PC-3 (cell line): ENCODE data around the gene ZNF365. TPM values are rescaled to one million over a fixed set of nuclear protein-coding genes. Genes with fewer than 3 reads are reported as not detected.
"Not testable (repeated sequence)": the region's sequence is repeated elsewhere in the genome, so short reads cannot be mapped to it uniquely, and the experiment has no call there.

Experiments
- ATAC-seq: fragments of 200-7000 bp; cut with Tn5 transposase; 2 replicates; pipeline ENCODE4 v1.9.1; 2020; ENCODE audit warnings: mild to moderate bottlenecking, moderate library complexity
- BruUV-seq: library from RNA; stranded (reverse); fragments of 400-500 nt; replicated peaks from 2 replicates; lab custom pipeline; 2021; lab: Mats Ljungman, UMichigan
- CTCF ChIA-PET: fragments of 300-600 bp; sonication (Branson Sonifier 250); formaldehyde crosslinking; loops from one replicate; lab custom pipeline; 2022; ENCODE audit warnings: antibody characterized with exemption; lab: Charles Lee
- POLR2A ChIA-PET: fragments of 300-600 bp; sonication (Branson Sonifier 250); formaldehyde crosslinking; loops from one replicate; lab custom pipeline; 2022; ENCODE audit warnings: antibody characterized with exemption; ENCODE audit not compliant: unreplicated experiment; lab: Charles Lee
- DNase-seq: peaks from one replicate; pipeline ENCODE4 v3.0.0-alpha.2; 2015
- H2AFZ ChIP-seq: fragments of 300-600 bp; sonication (generic); 2 replicates; pipeline ENCODE4 v1.6.0; 2016; ENCODE audit warnings: antibody characterized with exemption, low read length
- H3F3A ChIP-seq: fragments of 300-600 bp; sonication (generic); one replicate; pipeline ENCODE4 v1.6.0; 2017; ENCODE audit warnings: antibody characterized with exemption, low read length, control low read depth, mild to moderate bottlenecking; ENCODE audit not compliant: unreplicated experiment
- H3K27ac ChIP-seq: fragments of 300-600 bp; sonication (generic); 2 replicates; pipeline ENCODE4 v1.5.1; 2016; ENCODE audit warnings: mild to moderate bottlenecking, low read length
- H3K27me3 ChIP-seq: fragments of 300-600 bp; sonication (generic); 2 replicates; pipeline ENCODE4 v1.6.1; 2016; ENCODE audit warnings: low read length, mixed read lengths
- H3K36me3 ChIP-seq: fragments of 300-600 bp; sonication (generic); 2 replicates; pipeline ENCODE4 v1.6.1; 2016; ENCODE audit warnings: low read depth, mixed run types, low read length, mixed read lengths
- H3K4me1 ChIP-seq: fragments of 300-600 bp; sonication (generic); 2 replicates; pipeline ENCODE4 v1.5.1; 2016; ENCODE audit warnings: low read length; ENCODE audit not compliant: insufficient read depth
- H3K4me2 ChIP-seq: fragments of 300-600 bp; sonication (generic); 2 replicates; pipeline ENCODE4 v1.6.0; 2016; ENCODE audit warnings: low read length
- H3K4me3 ChIP-seq: fragments of 300-600 bp; sonication (generic); 2 replicates; pipeline ENCODE4 v1.5.1; 2016; ENCODE audit warnings: mild to moderate bottlenecking, low read length, mixed read lengths
- H3K79me2 ChIP-seq: fragments of 300-600 bp; sonication (generic); 2 replicates; pipeline ENCODE4 v1.6.1; 2017; ENCODE audit warnings: low read length, mixed read lengths
- H3K9ac ChIP-seq: fragments of 300-600 bp; sonication (generic); 2 replicates; pipeline ENCODE4 v1.6.0; 2016; ENCODE audit warnings: mild to moderate bottlenecking, low read length
- H3K9me2 ChIP-seq: fragments of 300-600 bp; sonication (generic); replicated peaks from 2 replicates; pipeline ENCODE4 v1.6.1; 2016; ENCODE audit warnings: mixed run types, low read length, mixed read lengths
- H3K9me3 ChIP-seq: fragments of 300-600 bp; sonication (generic); 2 replicates; pipeline ENCODE4 v1.6.1; 2016; ENCODE audit warnings: low read length, mixed read lengths
- H4K20me1 ChIP-seq: fragments of 300-600 bp; sonication (generic); 2 replicates; pipeline ENCODE4 v1.6.1; 2016; ENCODE audit warnings: low read length, mixed read lengths
- CTCF ChIP-seq: fragments of 300-600 bp; sonication (generic); conservative IDR thresholded peaks from 2 replicates; pipeline ENCODE4 v1.5.1; 2017; ENCODE audit warnings: antibody characterized with exemption, low read depth, mild to moderate bottlenecking, low read length
- EZH2 ChIP-seq: fragments of 300-600 bp; sonication (generic); IDR thresholded peaks from one replicate; pipeline ENCODE4 v1.6.1; 2017; ENCODE audit warnings: antibody characterized with exemption, mild to moderate bottlenecking, low read length; ENCODE audit not compliant: unreplicated experiment
- EZH2phosphoT487 ChIP-seq: fragments of 300-600 bp; sonication (generic); IDR thresholded peaks from 2 replicates; pipeline ENCODE4 v1.6.1; 2018; ENCODE audit warnings: mild to moderate bottlenecking, antibody characterized with exemption, low read length, borderline replicate concordance
- intact Hi-C: fragments of 100-400 bp; cut with micrococcal nuclease; formaldehyde crosslinking; loops from 2 replicates; pipeline ENCODE4 v1.9.0; 2023
- total RNA-seq: library from RNA; depleted of rRNA; stranded (reverse); fragments of >200 nt; gene quantifications from 2 replicates; pipeline ENCODE4 v1.2.3, GENCODE V29; 2014

ZNF365 gene
- total RNA-seq, 1 experiment from 2014 or later = 20.2 TPM

- Histone ChIP-seq H3F3A (peaks cover 21% of the 10 kb centered on the region), H3K27me3 (no peaks in the 10 kb centered on the region), H3K79me2 (peaks cover 48% of the 10 kb centered on the region), H3K9me2 (no peaks in the 10 kb centered on the region), H2AFZ (no peak overlapping the region), H4K20me1 (no peaks in the 10 kb centered on the region), H3K4me3 (no peak overlapping the region), H3K4me1 (peaks cover 64% of the 10 kb centered on the region), H3K9ac (no peak overlapping the region), H3K4me2 (no peak overlapping the region), H3K27ac (no peak overlapping the region), H3K9me3 (no peaks in the 10 kb centered on the region), H3K36me3 (no peaks in the 10 kb centered on the region)
- CTCF ChIA-PET = no interaction called here
- DNase-seq (no peak), ATAC-seq (no peak)
- TF ChIP-seq EZH2phosphoT487 = no peak
- intact Hi-C loops = no loop called here
- POLR2A ChIA-PET = interaction anchor here (0.7 kb wide), 2 partner anchors 41 to 60 kb away, joined by 3 to 6 read pairs; no protein-coding TSS in a partner anchor
- no TSS peak for BruUV-seq
Measured at GRCh38 chr10:62376071-62377025, 2.2 kb downstream of the ZNF365 start.

- POLR2A ChIA-PET = interaction anchor here (0.6 to 0.7 kb wide), 3 partner anchors 41 to 208 kb away, joined by 3 to 6 read pairs (median 6); no protein-coding TSS in a partner anchor
- H3K4me1 ChIP-seq = peaks cover 71% of the 10 kb centered on the region
Measured at GRCh38 chr10:62377026-62377415, 2.9 kb downstream of the ZNF365 start.

GRCh38 chr10:62377966-62378365 lies 3.8 kb downstream of the ZNF365 start:
- Histone ChIP-seq H3K4me3 (no peak overlapping the region), H3F3A (peaks cover 31% of the 10 kb centered on the region), H3K36me3 (no peaks in the 10 kb centered on the region), H3K9me3 (no peaks in the 10 kb centered on the region), H3K4me2 (peak overlapping the region; percentile 0), H3K27ac (no peak overlapping the region), H3K9ac (no peak overlapping the region), H3K27me3 (no peaks in the 10 kb centered on the region), H3K79me2 (peaks cover 58% of the 10 kb centered on the region), H3K4me1 (peaks cover 80% of the 10 kb centered on the region), H4K20me1 (no peaks in the 10 kb centered on the region), H3K9me2 (no peaks in the 10 kb centered on the region), H2AFZ (no peak overlapping the region)
- ChIA-PET CTCF (no interaction called here), POLR2A (no interaction called here)
- TF ChIP-seq EZH2phosphoT487 (no peak), CTCF (no peak), EZH2 (no peak)
- ATAC-seq (no peak), DNase-seq (no peak)
- intact Hi-C loops = no loop called here
- BruUV-seq = no TSS peak

More at GRCh38 chr10:62377026-62377415, 2.9 kb downstream of the ZNF365 start:
- H3K4me3 ChIP-seq = no peak overlapping the region
- intact Hi-C loops = no loop called here
- BruUV-seq = no TSS peak
- no peak for ATAC-seq
- no peaks in the 10 kb centered on the region for H4K20me1 ChIP-seq
- 0 out of 2 replicates have a peak overlapping the region, but pooled peaks have one; percentile 0 for H3K4me2 ChIP-seq
- H3K9me3 ChIP-seq = no peaks in the 10 kb centered on the region
- H3K36me3 ChIP-seq = no peaks in the 10 kb centered on the region
- H3K9ac ChIP-seq = no peak overlapping the region
- no peak for TF ChIP-seq EZH2
- no peak for TF ChIP-seq CTCF
- no peak for TF ChIP-seq EZH2phosphoT487
- H3F3A ChIP-seq = peaks cover 23% of the 10 kb centered on the region
- no peak overlapping the region for H3K27ac ChIP-seq
- no peaks in the 10 kb centered on the region for H3K9me2 ChIP-seq
- DNase-seq = no peak
- H2AFZ ChIP-seq = no peak overlapping the region
- no peaks in the 10 kb centered on the region for H3K27me3 ChIP-seq
- CTCF ChIA-PET = no interaction called here
- peaks cover 49% of the 10 kb centered on the region for H3K79me2 ChIP-seq

- ATAC-seq, intact Hi-C loops, BruUV-seq, H4K20me1 ChIP-seq, POLR2A ChIA-PET, H3K4me3 ChIP-seq, H3K9me3 ChIP-seq, H3K9me2 ChIP-seq, H3K27me3 ChIP-seq, DNase-seq, H2AFZ ChIP-seq, H3K9ac ChIP-seq, H3K36me3 ChIP-seq: not testable (repeated sequence)
- H3K4me2 ChIP-seq = 0 out of 2 replicates have a peak overlapping the region, but pooled peaks have one; percentile 69
- peaks cover 80% of the 10 kb centered on the region for H3K4me1 ChIP-seq
- CTCF ChIA-PET = interaction anchor here (1.3 kb wide), 1 partner anchor 59 kb away, joined by 4 read pairs; no protein-coding TSS in a partner anchor
- H3F3A ChIP-seq = peaks cover 39% of the 10 kb centered on the region
- H3K27ac ChIP-seq = peak overlapping the region; percentile 79
- peaks cover 67% of the 10 kb centered on the region for H3K79me2 ChIP-seq
Measured at GRCh38 chr10:62378877-62379276, 4.7 kb downstream of the ZNF365 start.
